Right lobe of liver (tissue), 6 donors: ENCODE data around the gene ABCC1. TPM values are rescaled to one million over a fixed set of nuclear protein-coding genes. Genes with fewer than 3 reads are reported as not detected.

Experiments used
- ATAC-seq, 4 donors: fragments of 200-7000 bp; cut with Tn5 transposase; one replicate each; pipeline ENCODE4 v1.9.1; 2020; ENCODE audit warnings: mild to moderate bottlenecking in 4 of 4, moderate library complexity in 4 of 4
- DNase-seq, 3 donors: peaks; one replicate each; pipeline ENCODE4 v3.0.0-alpha.2; 2020
- H3K27ac ChIP-seq, 3 donors: fragments of 200-600 bp; one replicate each; pipeline ENCODE4 v1.8.0; 2022
- H3K27me3 ChIP-seq, 2 donors: fragments of 200-600 bp; one replicate each; pipeline ENCODE4 v1.8.0; 2022
- H3K36me3 ChIP-seq, 4 donors: fragments of 200-600 bp; sonication (generic) in 1 of 4; one replicate each; pipeline versions ENCODE4 v1.5.1 to v1.8.0; 2017 to 2022; ENCODE audit warnings: control low read depth in 1 of 4
- H3K4me1 ChIP-seq, 4 donors: fragments of 200-600 bp; sonication (generic) in 1 of 4; one replicate each; pipeline versions ENCODE4 v1.5.1 to v1.8.0; 2017 to 2022; ENCODE audit warnings: control low read depth in 1 of 4
- H3K4me3 ChIP-seq, 3 donors: fragments of 200-600 bp; one replicate each; pipeline ENCODE4 v1.8.0; 2022
- H3K9me3 ChIP-seq, 4 donors: fragments of 200-600 bp; sonication (generic) in 1 of 4; one replicate each; pipeline versions ENCODE4 v1.5.1 to v1.8.0; 2017 to 2022; ENCODE audit warnings: control low read depth in 1 of 4
- POLR2A ChIP-seq: fragments of 450-650 bp; IDR thresholded peaks from one replicate; pipeline ENCODE4 v1.6.1; 2017; ENCODE audit warnings: antibody characterized with exemption, mild to moderate bottlenecking
- WGBS: methylation state at CpG from one replicate; pipeline ENCODE4 v1.1.6; 2018; ENCODE audit warnings: low coverage, low lambda C conversion rate; ENCODE audit not compliant: insufficient coverage; ENCODE audit errors: missing lambda C conversion rate; 5-methylcytosine and 5-hydroxymethylcytosine counted together
- intact Hi-C, 2 donors: fragments of 100-400 bp; cut with DNase I; formaldehyde crosslinking; loops; one replicate each; pipeline versions ENCODE4 v1.11.2 to v1.14.1; 2022
- total RNA-seq, 6 experiments: library from RNA; depleted of rRNA in 2 of 6; stranded (reverse); fragments of >200 nt in 2 of 6; fragmentation: NEBNext Ultra II Directional in 3 of 6; extraction: Animal tissue kit (Norgen Biotek cat#: 25700) in 3 of 6; gene quantifications; one replicate each; pipeline versions ENCODE4 v1.1.0 to v1.2.4, GENCODE V29; 2016 to 2023
- TF ChIP-seq, protein P1 (sequence below), 4 donors: fragments of 200-600 bp in 3 of 4; fragments of 450-650 bp in 1 of 4; IDR thresholded peaks; one replicate each; pipeline versions ENCODE4 v1.5.1 to v1.8.0; 2016 to 2022; ENCODE audit warnings: antibody characterized with exemption in 4 of 4, mild to moderate bottlenecking in 2 of 4
- donor health status: DM: no; HTN: yes; CAD: no.
- donor health status: DM: no; HTN: no; CAD: no.
- donor health status: DM: no; HTN: no; CAD: no.
- donor health status: DM: no; HTN: yes; CAD: no.
- donor health status: DM: no; HTN: yes; CAD: no.

Gene ABCC1
- total RNA-seq, 6 experiments from 2014 or later = 1.9 to 6.7 (median 4.1) TPM

DNA sequence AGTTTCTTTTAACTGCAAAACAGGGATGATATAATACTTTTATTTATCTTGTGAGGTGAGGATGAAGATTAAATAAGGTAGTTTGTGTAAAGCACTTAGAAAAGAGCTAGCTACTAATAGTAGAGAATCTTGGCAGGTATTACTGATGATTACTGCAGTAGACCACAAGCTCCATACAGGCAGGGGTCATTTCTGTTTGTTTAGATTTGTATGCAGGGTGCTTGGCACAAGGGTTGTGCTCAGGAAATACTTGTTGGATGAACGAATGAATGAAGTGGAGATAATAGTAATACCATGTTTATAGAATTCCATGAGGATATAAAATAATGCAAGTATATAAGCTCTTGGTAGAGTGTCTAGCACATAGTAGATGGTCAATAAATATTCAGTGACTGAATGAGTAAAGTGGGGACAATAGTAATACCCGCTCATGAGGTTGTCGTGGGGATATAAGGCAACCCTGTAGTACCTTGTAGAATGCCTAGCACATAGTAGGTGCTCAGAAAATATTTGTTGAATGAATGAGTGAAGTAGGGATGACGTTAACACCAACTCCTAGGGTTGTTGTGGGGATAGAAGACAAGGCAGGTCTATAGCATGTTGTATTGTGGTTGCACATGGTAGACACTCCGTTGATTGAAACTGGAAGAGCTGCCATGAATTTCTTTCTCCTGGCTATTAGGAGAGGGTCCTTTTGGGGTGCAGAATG lies 83.0 kb downstream of the ABCC1 start:
- TF ChIP-seq POLR2A = no peak
- TF ChIP-seq, protein P1, sequence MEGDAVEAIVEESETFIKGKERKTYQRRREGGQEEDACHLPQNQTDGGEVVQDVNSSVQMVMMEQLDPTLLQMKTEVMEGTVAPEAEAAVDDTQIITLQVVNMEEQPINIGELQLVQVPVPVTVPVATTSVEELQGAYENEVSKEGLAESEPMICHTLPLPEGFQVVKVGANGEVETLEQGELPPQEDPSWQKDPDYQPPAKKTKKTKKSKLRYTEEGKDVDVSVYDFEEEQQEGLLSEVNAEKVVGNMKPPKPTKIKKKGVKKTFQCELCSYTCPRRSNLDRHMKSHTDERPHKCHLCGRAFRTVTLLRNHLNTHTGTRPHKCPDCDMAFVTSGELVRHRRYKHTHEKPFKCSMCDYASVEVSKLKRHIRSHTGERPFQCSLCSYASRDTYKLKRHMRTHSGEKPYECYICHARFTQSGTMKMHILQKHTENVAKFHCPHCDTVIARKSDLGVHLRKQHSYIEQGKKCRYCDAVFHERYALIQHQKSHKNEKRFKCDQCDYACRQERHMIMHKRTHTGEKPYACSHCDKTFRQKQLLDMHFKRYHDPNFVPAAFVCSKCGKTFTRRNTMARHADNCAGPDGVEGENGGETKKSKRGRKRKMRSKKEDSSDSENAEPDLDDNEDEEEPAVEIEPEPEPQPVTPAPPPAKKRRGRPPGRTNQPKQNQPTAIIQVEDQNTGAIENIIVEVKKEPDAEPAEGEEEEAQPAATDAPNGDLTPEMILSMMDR (IDR thresholded peaks at IDR 0.05) = no peak
- intact Hi-C loops = no loop called here
- ATAC-seq = no peak

DNA sequence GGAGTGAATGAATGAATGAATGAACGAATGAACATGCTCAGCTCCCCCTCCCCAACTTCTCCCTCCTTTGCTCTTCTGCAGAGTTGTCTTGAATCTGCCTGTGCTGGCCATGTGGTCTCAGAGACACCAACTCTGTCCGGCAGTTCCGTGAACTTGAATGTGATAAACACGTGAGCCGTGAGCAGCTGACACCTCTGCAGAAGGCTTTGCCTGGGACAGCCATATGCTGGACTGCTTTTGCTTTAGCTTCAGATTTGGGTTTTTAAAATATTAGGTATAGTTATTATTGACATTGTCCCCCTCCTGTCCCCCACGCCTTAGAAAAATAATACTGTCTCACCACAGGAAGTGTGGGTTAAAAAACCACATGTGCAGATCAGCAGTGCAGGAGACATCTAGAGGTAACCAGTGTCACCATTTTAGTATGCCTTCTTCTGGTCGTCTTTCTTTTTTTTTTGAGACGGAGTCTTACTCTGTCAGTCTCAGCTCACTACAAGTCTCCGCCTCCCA lies 83.8 kb downstream of the ABCC1 start:
- H3K27ac ChIP-seq = no peak overlapping the region
- WGBS = 55% methylated on average over 6 of the region's 9 CpGs
- no peaks in the 10 kb centered on the region for H3K9me3 ChIP-seq
- intact Hi-C loops = no loop called here
- H3K27me3 ChIP-seq = no peaks in the 10 kb centered on the region
- no peaks in the 10 kb centered on the region for H3K36me3 ChIP-seq
- H3K4me1 ChIP-seq = peaks cover 0 to 10% (median 0%) of the 10 kb centered on the region in 4 donors
- ATAC-seq = peak in 2 of 4 donors; percentile 19 to 40
- TF ChIP-seq, protein P1 (IDR thresholded peaks at IDR 0.05) = no peak
- no peak for TF ChIP-seq POLR2A
- H3K4me3 ChIP-seq = no peak overlapping the region
- DNase-seq = no peak

More for the DNA sequence above, 83.0 kb downstream of the ABCC1 start:
- Histone ChIP-seq H3K36me3 (no peaks in the 10 kb centered on the region), H3K27ac (no peak overlapping the region), H3K9me3 (no peaks in the 10 kb centered on the region), H3K4me1 (peaks cover 0 to 10% (median 0%) of the 10 kb centered on the region in 4 donors), H3K4me3 (no peak overlapping the region), H3K27me3 (no peaks in the 10 kb centered on the region)
- WGBS = 71% methylated on average over 5 of the region's 5 CpGs
- DNase-seq = no peak

DNA sequence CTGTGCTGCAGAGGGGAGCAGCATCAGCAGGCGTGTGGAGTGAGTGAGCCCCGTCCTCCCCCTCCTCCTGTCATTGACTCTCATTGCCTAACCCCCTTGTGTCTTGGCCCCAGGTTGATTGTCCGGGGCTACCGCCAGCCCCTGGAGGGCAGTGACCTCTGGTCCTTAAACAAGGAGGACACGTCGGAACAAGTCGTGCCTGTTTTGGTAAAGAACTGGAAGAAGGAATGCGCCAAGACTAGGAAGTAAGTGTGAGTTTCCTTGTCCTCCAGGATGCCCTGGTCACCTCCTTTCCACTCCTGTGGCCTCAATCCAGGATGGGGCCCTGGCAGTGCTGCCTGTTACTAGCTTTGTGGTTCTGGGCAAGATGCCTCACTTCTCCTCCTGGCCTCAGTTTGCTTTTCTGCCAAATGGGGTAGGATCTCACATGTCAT lies 87.0 kb downstream of the ABCC1 start:
- H3K27me3 ChIP-seq = no peaks in the 10 kb centered on the region
- no peak overlapping the region for H3K4me3 ChIP-seq
- H3K4me1 ChIP-seq = no peaks in the 10 kb centered on the region
- no peaks in the 10 kb centered on the region for H3K9me3 ChIP-seq
- no peaks in the 10 kb centered on the region for H3K36me3 ChIP-seq
- no peak for TF ChIP-seq POLR2A
- TF ChIP-seq, protein P1 (IDR thresholded peaks at IDR 0.05) = no peak
- intact Hi-C loops = no loop called here
- no peak for ATAC-seq
- H3K27ac ChIP-seq = no peak overlapping the region
- no peak for DNase-seq
- WGBS = 44% methylated on average over 6 of the region's 8 CpGs

DNA sequence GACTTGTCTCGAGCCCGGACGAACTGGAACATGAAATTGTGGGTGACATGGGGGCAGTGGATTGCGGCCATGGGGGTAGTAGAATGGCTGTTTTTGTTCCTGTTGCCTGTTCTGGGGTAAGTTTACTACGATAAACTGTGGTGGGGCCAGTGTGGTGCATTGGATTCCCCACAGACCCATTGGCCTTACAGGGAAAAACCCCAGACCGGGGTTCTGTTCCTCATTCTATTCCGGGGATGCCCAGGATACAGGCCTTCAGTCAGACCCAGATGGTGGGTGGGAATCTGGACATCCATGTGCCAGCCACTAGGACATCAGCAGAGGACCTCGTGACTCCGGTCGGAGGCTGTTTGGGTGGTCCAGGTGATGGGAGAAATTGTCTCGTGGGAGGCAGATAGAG lies 88.1 kb downstream of the ABCC1 start:
- Histone ChIP-seq H3K9me3 (no peaks in the 10 kb centered on the region), H3K4me1 (no peaks in the 10 kb centered on the region), H3K36me3 (no peaks in the 10 kb centered on the region), H3K4me3 (no peak overlapping the region), H3K27ac (no peak overlapping the region), H3K27me3 (no peaks in the 10 kb centered on the region)
- DNase-seq = no peak
- intact Hi-C loops = no loop called here
- 85% methylated on average over 7 of the region's 11 CpGs for WGBS
- no peak for ATAC-seq
- no peak for TF ChIP-seq POLR2A
- TF ChIP-seq, protein P1 (IDR thresholded peaks at IDR 0.05) = no peak
